Measurements from ENCODE around the gene HDC. TPM values are rescaled to one million over a fixed set of nuclear protein-coding genes. Genes with fewer than 3 reads are reported as not detected.

HDC gene, protein sequence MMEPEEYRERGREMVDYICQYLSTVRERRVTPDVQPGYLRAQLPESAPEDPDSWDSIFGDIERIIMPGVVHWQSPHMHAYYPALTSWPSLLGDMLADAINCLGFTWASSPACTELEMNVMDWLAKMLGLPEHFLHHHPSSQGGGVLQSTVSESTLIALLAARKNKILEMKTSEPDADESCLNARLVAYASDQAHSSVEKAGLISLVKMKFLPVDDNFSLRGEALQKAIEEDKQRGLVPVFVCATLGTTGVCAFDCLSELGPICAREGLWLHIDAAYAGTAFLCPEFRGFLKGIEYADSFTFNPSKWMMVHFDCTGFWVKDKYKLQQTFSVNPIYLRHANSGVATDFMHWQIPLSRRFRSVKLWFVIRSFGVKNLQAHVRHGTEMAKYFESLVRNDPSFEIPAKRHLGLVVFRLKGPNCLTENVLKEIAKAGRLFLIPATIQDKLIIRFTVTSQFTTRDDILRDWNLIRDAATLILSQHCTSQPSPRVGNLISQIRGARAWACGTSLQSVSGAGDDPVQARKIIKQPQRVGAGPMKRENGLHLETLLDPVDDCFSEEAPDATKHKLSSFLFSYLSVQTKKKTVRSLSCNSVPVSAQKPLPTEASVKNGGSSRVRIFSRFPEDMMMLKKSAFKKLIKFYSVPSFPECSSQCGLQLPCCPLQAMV
- total RNA-seq: under 1 TPM in 1 of 2 experiments, not detected in 1; 0.13 TPM

- peaks cover 37% of the 10 kb centered on the region for H3K4me1 Mint-ChIP-seq (ENCODE audit: low read depth)
- no peak for DNase-seq
- peaks cover 2% of the 10 kb centered on the region for H3K27me3 Mint-ChIP-seq (ENCODE audit: low read depth)
- ChIA-PET CTCF (no interaction called here), POLR2A (interaction anchor here (0.6 to 1.0 kb wide), 2 partner anchors 13 to 18 kb away, joined by 3 read pairs; no protein-coding TSS in a partner anchor)
- ATAC-seq: no peak
- no peak within 1 kb of the TSS for H3K27ac Mint-ChIP-seq
- no peaks in the 10 kb centered on the region for H3K9me3 Mint-ChIP-seq (ENCODE audit: insufficient read depth)
- H3K36me3 Mint-ChIP-seq (ENCODE audit: low read depth): peaks cover 5% of the 10 kb centered on the region
- H3K4me3 Mint-ChIP-seq: no peak within 1 kb of the TSS
Measured at GRCh38 chr15:50265620-50266019, at the start of gene HDC. Gene HDC, minus strand, starts transcription at chr15:50265726. Its CDS starts 103 bp downstream, at chr15:50265623.

DNA sequence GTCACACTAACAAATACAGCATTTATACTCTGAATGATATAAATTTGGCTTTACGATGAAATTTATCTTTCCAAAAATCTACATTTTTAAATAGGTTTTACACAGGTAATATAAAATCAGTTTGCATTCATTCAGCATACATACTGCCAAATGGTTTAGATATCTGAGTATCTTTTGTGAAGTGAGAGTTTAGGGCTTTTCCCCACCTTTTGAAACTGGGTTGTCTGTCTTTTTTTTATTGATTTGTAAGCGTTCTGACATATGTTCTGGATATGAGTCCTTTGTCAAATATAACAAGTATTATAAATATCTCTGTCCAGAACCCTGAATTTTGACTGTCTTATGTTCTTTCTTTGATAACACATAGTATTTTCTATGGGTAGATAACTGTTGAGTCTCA is 47.1 kb upstream of the HDC start:
- no peak for ATAC-seq
- DNase-seq: no peak
- H3K36me3 Mint-ChIP-seq (ENCODE audit: low read depth): peaks cover 20% of the 10 kb centered on the region
- no peaks in the 10 kb centered on the region for H3K4me1 Mint-ChIP-seq (ENCODE audit: low read depth)
- H3K27ac Mint-ChIP-seq: no peak overlapping the region
- no peaks in the 10 kb centered on the region for H3K27me3 Mint-ChIP-seq (ENCODE audit: low read depth)
- POLR2A ChIA-PET: no interaction called here
- CTCF ChIA-PET: interaction anchor here (3.8 to 5.2 kb wide), 2 partner anchors 51 to 131 kb away, joined by 26 to 72 read pairs; partner anchors contain the start of gene SLC27A2
- peaks cover 12% of the 10 kb centered on the region for H3K9me3 Mint-ChIP-seq (ENCODE audit: insufficient read depth)
- no peak overlapping the region for H3K4me3 Mint-ChIP-seq

GRCh38 chr15:50307799-50308198 is 42.3 kb upstream of the HDC start:
- DNase-seq (no peak), ATAC-seq (no peak)
- ChIA-PET POLR2A (no interaction called here), CTCF (interaction anchor here (0.6 to 1.5 kb wide), 2 partner anchors 8 to 512 kb away, joined by 3 to 5 read pairs; no protein-coding TSS in a partner anchor)
- H3K27me3 Mint-ChIP-seq (ENCODE audit: low read depth): no peaks in the 10 kb centered on the region
- no peak overlapping the region for H3K4me3 Mint-ChIP-seq
- peaks cover 22% of the 10 kb centered on the region for H3K9me3 Mint-ChIP-seq (ENCODE audit: insufficient read depth)
- H3K36me3 Mint-ChIP-seq (ENCODE audit: low read depth): peaks cover 40% of the 10 kb centered on the region
- no peak overlapping the region for H3K27ac Mint-ChIP-seq
- H3K4me1 Mint-ChIP-seq (ENCODE audit: low read depth): no peaks in the 10 kb centered on the region

DNA sequence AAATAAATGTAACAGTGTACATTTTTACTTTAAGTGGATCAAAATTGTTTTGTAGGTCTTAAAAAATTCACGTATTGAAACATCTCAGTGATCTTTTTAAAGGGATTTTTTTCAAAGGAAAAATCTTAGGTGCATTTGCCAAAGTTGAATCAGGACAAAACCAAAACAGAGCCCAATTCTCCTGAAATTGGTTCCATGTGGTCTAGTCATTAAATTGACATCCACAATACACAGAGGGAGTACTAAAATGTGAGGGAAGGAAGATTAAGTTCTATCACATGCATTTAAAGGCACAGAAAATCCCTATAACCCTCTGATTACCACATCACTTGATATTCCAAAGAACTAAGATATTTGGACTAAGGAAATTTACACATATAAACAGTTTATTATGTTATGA is 39.3 kb upstream of the HDC start:
- CTCF ChIA-PET: interaction anchor here (1.1 to 1.6 kb wide), 2 partner anchors 9 to 11 kb away, joined by 5 to 7 read pairs; no protein-coding TSS in a partner anchor
- POLR2A ChIA-PET: no interaction called here
- peaks cover 22% of the 10 kb centered on the region for H3K9me3 Mint-ChIP-seq (ENCODE audit: insufficient read depth)
- H3K27me3 Mint-ChIP-seq (ENCODE audit: low read depth): no peaks in the 10 kb centered on the region
- no peak overlapping the region for H3K4me3 Mint-ChIP-seq
- DNase-seq (no peak), ATAC-seq (no peak)
- H3K27ac Mint-ChIP-seq: no peak overlapping the region
- H3K36me3 Mint-ChIP-seq (ENCODE audit: low read depth): peaks cover 60% of the 10 kb centered on the region
- no peaks in the 10 kb centered on the region for H3K4me1 Mint-ChIP-seq (ENCODE audit: low read depth)

- Mint-ChIP-seq H3K4me3 (no peak overlapping the region), H3K36me3 (ENCODE audit: low read depth) (peaks cover 48% of the 10 kb centered on the region), H3K4me1 (ENCODE audit: low read depth) (no peaks in the 10 kb centered on the region), H3K27ac (no peak overlapping the region), H3K9me3 (ENCODE audit: insufficient read depth) (peaks cover 10% of the 10 kb centered on the region), H3K27me3 (ENCODE audit: low read depth) (no peaks in the 10 kb centered on the region)
- ChIA-PET POLR2A (interaction anchor here (1.0 kb wide), 1 partner anchor 68 kb away, joined by 3 read pairs; no protein-coding TSS in a partner anchor), CTCF (interaction anchor here (1.6 kb wide), 1 partner anchor 13 kb away, joined by 3 read pairs; no protein-coding TSS in a partner anchor)
- no peak for DNase-seq
- no peak for ATAC-seq
Measured at GRCh38 chr15:50302581-50302980, 37.1 kb upstream of the HDC start.

GRCh38 chr15:50298340-50298739 is 32.8 kb upstream of the HDC start:
- DNase-seq (no peak), ATAC-seq (no peak)
- no peaks in the 10 kb centered on the region for H3K27me3 Mint-ChIP-seq (ENCODE audit: low read depth)
- ChIA-PET CTCF (interaction anchor here (2.6 kb wide), 1 partner anchor 18 kb away, joined by 7 read pairs; no protein-coding TSS in a partner anchor), POLR2A (no interaction called here)
- H3K9me3 Mint-ChIP-seq (ENCODE audit: insufficient read depth): no peaks in the 10 kb centered on the region
- no peaks in the 10 kb centered on the region for H3K4me1 Mint-ChIP-seq (ENCODE audit: low read depth)
- H3K27ac Mint-ChIP-seq: no peak overlapping the region
- H3K36me3 Mint-ChIP-seq (ENCODE audit: low read depth): peaks cover 41% of the 10 kb centered on the region
- H3K4me3 Mint-ChIP-seq: no peak overlapping the region

- ChIA-PET CTCF (interaction anchor here (0.6 to 2.6 kb wide), 4 partner anchors 9 to 114 kb away, joined by 3 to 7 read pairs (median 4); no protein-coding TSS in a partner anchor), POLR2A (no interaction called here)
- no peaks in the 10 kb centered on the region for H3K4me1 Mint-ChIP-seq (ENCODE audit: low read depth)
- no peaks in the 10 kb centered on the region for H3K9me3 Mint-ChIP-seq (ENCODE audit: insufficient read depth)
- DNase-seq: no peak
- H3K27me3 Mint-ChIP-seq (ENCODE audit: low read depth): no peaks in the 10 kb centered on the region
- no peak for ATAC-seq
- no peak overlapping the region for H3K4me3 Mint-ChIP-seq
- peaks cover 33% of the 10 kb centered on the region for H3K36me3 Mint-ChIP-seq (ENCODE audit: low read depth)
- no peak overlapping the region for H3K27ac Mint-ChIP-seq
Measured at GRCh38 chr15:50295966-50296365, 30.4 kb upstream of the HDC start.

- Mint-ChIP-seq H3K27ac (no peak overlapping the region), H3K4me1 (ENCODE audit: low read depth) (no peaks in the 10 kb centered on the region), H3K9me3 (ENCODE audit: insufficient read depth) (no peaks in the 10 kb centered on the region), H3K4me3 (no peak overlapping the region), H3K36me3 (ENCODE audit: low read depth) (peaks cover 40% of the 10 kb centered on the region), H3K27me3 (ENCODE audit: low read depth) (no peaks in the 10 kb centered on the region)
- ATAC-seq (no peak), DNase-seq (no peak)
- CTCF ChIA-PET: no interaction called here
- POLR2A ChIA-PET: no interaction called here
Measured at GRCh38 chr15:50289749-50290148, 24.2 kb upstream of the HDC start.

GRCh38 chr15:50287324-50288116 is 22.0 kb upstream of the HDC start:
- peaks cover 43% of the 10 kb centered on the region for H3K36me3 Mint-ChIP-seq (ENCODE audit: low read depth)
- H3K27me3 Mint-ChIP-seq (ENCODE audit: low read depth): no peaks in the 10 kb centered on the region
- DNase-seq: no peak
- H3K27ac Mint-ChIP-seq: peak overlapping the region; percentile 4
- no peaks in the 10 kb centered on the region for H3K9me3 Mint-ChIP-seq (ENCODE audit: insufficient read depth)
- no peak overlapping the region for H3K4me3 Mint-ChIP-seq
- ChIA-PET CTCF (interaction anchor here (1.2 to 2.0 kb wide), 5 partner anchors 16 to 105 kb away, joined by 3 to 7 read pairs (median 4); partner anchors contain the start of gene SLC27A2), POLR2A (no interaction called here)
- H3K4me1 Mint-ChIP-seq (ENCODE audit: low read depth): no peaks in the 10 kb centered on the region
- ATAC-seq: no peak

GRCh38 chr15:50281427-50281826 is 15.9 kb upstream of the HDC start:
- CTCF ChIA-PET: no interaction called here

GRCh38 chr15:50280271-50280670 is 14.7 kb upstream of the HDC start:
- no peak for ATAC-seq
- ChIA-PET CTCF (no interaction called here), POLR2A (no interaction called here)
- no peaks in the 10 kb centered on the region for H3K9me3 Mint-ChIP-seq (ENCODE audit: insufficient read depth)
- H3K4me1 Mint-ChIP-seq (ENCODE audit: low read depth): no peaks in the 10 kb centered on the region
- no peaks in the 10 kb centered on the region for H3K27me3 Mint-ChIP-seq (ENCODE audit: low read depth)
- no peak overlapping the region for H3K27ac Mint-ChIP-seq
- DNase-seq: no peak
- no peak overlapping the region for H3K4me3 Mint-ChIP-seq
- H3K36me3 Mint-ChIP-seq (ENCODE audit: low read depth): peaks cover 22% of the 10 kb centered on the region

More at GRCh38 chr15:50281427-50281826, 15.9 kb upstream of the HDC start:
- peaks cover 25% of the 10 kb centered on the region for H3K36me3 Mint-ChIP-seq (ENCODE audit: low read depth)
- H3K4me3 Mint-ChIP-seq: no peak overlapping the region
- no peaks in the 10 kb centered on the region for H3K9me3 Mint-ChIP-seq (ENCODE audit: insufficient read depth)
- POLR2A ChIA-PET: no interaction called here
- no peaks in the 10 kb centered on the region for H3K27me3 Mint-ChIP-seq (ENCODE audit: low read depth)
- ATAC-seq (no peak), DNase-seq (no peak)
- no peak overlapping the region for H3K27ac Mint-ChIP-seq
- H3K4me1 Mint-ChIP-seq (ENCODE audit: low read depth): no peaks in the 10 kb centered on the region

Data from activated CD8-positive, alpha-beta T cell treated with anti-CD3 and anti-CD28 coated beads, Interleukin-2, amount 10 ng/mL, durations not matched to agents 7 days and 5 days (primary cell).